Spinal cord (tissue), 10 donors: ENCODE data around the gene S100A10. TPM values are rescaled to one million over a fixed set of nuclear protein-coding genes. Genes with fewer than 3 reads are reported as not detected.

Experiments used
- DNase-seq, 6 donors: peaks; one replicate each; pipeline versions ENCODE4 v3.0.0 to v3.0.0-alpha.2; 2013 to 2015; ENCODE audit warnings: low spot score in 6 of 6, low read depth in 4 of 6
- H3K27ac ChIP-seq: one replicate; pipeline ENCODE4 v1.5.1; 2013; ENCODE audit warnings: low read depth, low read length, control low read depth
- H3K27me3 ChIP-seq: one replicate; pipeline ENCODE4 v1.6.1; 2013; ENCODE audit warnings: low read length; ENCODE audit not compliant: control insufficient read depth, insufficient read depth
- H3K36me3 ChIP-seq: one replicate; pipeline ENCODE4 v1.6.1; 2013; ENCODE audit warnings: low read length; ENCODE audit not compliant: control insufficient read depth, insufficient read depth
- H3K4me1 ChIP-seq: one replicate; pipeline ENCODE4 v1.6.1; 2013; ENCODE audit warnings: low read length; ENCODE audit not compliant: control insufficient read depth, insufficient read depth
- H3K4me3 ChIP-seq: one replicate; pipeline ENCODE4 v1.5.1; 2013; ENCODE audit warnings: low read depth, low read length, control low read depth
- H3K9me3 ChIP-seq: one replicate; pipeline ENCODE4 v1.6.1; 2013; ENCODE audit warnings: low read length; ENCODE audit not compliant: control insufficient read depth, insufficient read depth
- WGBS: methylation state at CpG from one replicate; pipeline ENCODE4 v1.1.5; 2013; ENCODE audit warnings: missing lambda C conversion rate; ENCODE audit not compliant: insufficient coverage; 5-methylcytosine and 5-hydroxymethylcytosine counted together
- polyA plus RNA-seq, 2 donors: library from polyadenylated mRNA; unstranded; fragments of 120-200 nt; gene quantifications; one replicate each; pipeline ENCODE4 v1.2.1, GENCODE V29; 2013; ENCODE audit not compliant: insufficient read length in 2 of 2
- total RNA-seq, 2 donors: library from RNA; depleted of rRNA in 1 of 2; stranded (reverse); fragments of 120-200 nt in 1 of 2; fragments of >200 nt in 1 of 2; gene quantifications; one replicate each; pipeline versions ENCODE4 v1.2.3 to v1.2.4, GENCODE V29; 2013 to 2014
- donor health status: healthy.

Gene S100A10
- total and polyA plus RNA-seq, 4 donors = 110 to 262 (median 171) TPM

DNA sequence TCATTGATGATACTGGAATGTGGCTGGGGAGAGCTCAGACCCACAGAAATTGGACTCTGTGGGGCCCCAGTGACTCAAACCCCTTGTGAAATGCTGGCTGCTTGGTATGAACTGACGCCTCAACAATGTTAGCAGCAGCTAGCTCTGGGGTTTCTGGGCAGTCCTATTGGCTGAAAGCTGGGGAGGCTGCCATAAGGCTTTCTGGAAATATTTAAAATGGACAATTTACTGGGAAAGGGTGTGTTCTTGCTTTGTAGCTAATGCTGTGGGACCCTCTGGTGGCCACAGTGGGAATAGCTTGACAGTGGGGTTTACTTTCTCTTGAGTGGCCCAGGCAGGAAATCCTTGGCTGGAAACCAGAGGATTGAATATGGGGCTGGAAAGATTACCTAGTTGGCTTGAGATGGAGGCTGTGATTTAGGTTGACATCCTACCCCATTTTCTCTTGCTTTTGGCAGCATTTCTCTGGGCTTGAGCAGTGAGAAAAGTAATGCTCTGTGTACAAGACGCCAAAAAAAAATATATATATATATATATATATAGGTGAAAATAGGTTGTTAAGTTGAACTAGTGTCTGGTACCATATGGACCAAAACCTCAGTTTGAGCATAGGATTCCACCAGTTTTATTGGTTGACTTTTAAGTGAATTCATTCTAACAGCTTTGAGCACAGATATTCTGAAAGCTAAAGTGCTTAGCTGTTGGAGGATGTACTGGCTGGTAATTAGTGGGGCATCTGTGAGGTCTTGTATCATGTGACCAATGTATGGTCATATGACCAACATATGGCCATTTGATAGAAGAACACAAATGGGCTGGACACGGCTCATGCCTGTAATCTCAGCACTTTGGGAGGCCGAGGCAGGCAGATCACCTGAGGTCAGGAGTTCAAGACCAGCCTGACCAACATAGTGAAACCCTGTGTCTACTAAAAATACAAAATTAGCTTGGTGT, 8.2 kb upstream of the S100A10 start:
- Histone ChIP-seq H3K4me1 (peaks cover 3% of the 10 kb centered on the region), H3K9me3 (no peaks in the 10 kb centered on the region), H3K4me3 (no peak overlapping the region), H3K36me3 (no peaks in the 10 kb centered on the region), H3K27me3 (peaks cover 7% of the 10 kb centered on the region), H3K27ac (peak overlapping the region; percentile 47)
- DNase-seq = peak in 5 of 6 donors; percentile 73 to 95 (median 77)
- WGBS = 0% methylated on average over 1 of the region's 4 CpGs

DNA sequence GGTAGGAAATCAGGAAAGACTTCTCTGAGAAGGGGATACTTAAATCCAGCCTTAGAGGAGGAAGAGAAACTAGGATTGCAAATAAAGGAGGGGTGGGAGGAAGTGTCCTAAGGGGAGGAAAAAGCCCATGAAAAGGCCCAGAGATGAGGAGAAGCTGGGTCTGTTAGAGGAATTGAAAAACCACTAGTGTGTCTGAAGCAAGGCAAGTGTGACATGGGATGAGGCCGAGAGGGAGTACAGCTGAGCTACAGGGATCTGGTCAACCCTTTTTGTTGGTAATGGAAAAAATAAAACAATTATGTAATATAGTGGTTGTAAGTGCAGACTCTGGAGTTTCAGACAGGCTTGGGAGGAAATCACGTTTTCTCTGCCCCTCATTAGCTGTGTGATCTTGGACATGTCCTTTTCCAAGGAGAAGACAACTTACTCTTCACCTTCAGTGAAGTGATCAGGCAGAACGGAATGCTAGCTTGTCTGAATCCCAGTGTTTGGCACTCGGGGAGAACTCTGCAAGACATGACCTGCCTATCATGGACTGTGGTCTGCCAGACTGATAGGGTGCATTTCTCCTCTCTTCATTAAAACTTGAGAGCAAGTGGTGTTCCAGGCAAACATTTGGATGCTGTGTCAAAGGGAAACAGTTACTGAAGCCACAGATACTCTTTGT, 7.4 kb upstream of the S100A10 start:
- H3K4me1 ChIP-seq = peaks cover 3% of the 10 kb centered on the region
- H3K27me3 ChIP-seq = peaks cover 7% of the 10 kb centered on the region
- no peaks in the 10 kb centered on the region for H3K9me3 ChIP-seq
- no peak for DNase-seq
- no peaks in the 10 kb centered on the region for H3K36me3 ChIP-seq
- H3K4me3 ChIP-seq = no peak overlapping the region
- 72% methylated on average over 3 of the region's 4 CpGs for WGBS
- peak overlapping the region; percentile 47 for H3K27ac ChIP-seq

DNA sequence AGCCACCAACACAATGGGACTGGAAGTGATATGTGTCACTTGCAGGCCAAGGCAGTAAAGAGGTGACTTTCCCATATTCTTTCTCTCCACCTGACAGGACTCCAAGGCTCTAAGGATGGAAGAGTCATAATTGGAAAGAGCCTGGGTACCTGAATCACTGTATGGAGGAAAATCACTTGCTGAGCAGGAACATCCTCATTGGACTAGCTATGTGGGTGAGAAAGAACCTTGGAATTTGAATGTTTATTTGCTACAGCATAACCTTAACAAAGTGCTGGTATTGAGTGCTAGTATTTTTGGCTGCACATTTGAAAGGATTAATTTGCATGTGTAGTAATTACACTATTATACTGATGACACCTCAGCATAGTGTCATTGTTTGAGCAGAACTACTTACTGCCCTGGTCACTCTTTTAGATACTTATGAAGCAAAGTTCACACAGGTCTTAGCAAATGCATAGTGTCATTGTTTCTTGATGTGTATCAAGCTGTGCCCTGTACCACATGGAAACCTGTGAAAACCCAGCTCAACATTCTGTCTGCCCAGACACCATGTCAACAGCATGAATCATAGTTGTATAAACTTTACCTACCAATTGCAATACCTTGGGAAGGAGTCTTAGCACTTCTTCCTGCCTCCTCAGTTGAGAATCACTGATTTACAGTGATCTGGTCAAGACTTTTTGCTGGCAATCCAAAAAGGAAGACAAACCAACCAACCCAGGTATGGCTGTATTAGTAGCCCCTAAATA, 5.1 kb upstream of the S100A10 start:
- DNase-seq = no peak
- H3K27ac ChIP-seq = no peak overlapping the region
- H3K9me3 ChIP-seq = no peaks in the 10 kb centered on the region
- no peak overlapping the region for H3K4me3 ChIP-seq
- H3K4me1 ChIP-seq = peaks cover 10% of the 10 kb centered on the region
- peaks cover 10% of the 10 kb centered on the region for H3K27me3 ChIP-seq
- H3K36me3 ChIP-seq = no peaks in the 10 kb centered on the region

DNA sequence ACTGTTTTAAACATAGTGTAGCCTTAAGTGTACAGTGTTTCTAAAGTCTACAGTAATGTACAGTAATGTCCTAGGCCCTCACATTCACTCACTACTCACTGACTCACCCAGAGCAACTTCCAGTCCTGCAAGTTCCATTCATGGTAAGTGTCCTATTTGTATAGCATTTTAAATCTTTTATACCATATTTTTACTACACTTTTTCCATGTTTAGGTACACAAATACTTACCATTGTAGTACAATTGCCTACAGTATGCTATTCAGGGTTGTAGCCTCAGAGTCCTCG, 3.6 kb upstream of the S100A10 start:
- no CpG with 5 or more reads among the region's 1 CpG for WGBS
- peaks cover 22% of the 10 kb centered on the region for H3K4me1 ChIP-seq
- no peak for DNase-seq
- peaks cover 2% of the 10 kb centered on the region for H3K36me3 ChIP-seq
- no peak overlapping the region for H3K27ac ChIP-seq
- H3K9me3 ChIP-seq = no peaks in the 10 kb centered on the region
- H3K4me3 ChIP-seq = no peak overlapping the region
- peaks cover 19% of the 10 kb centered on the region for H3K27me3 ChIP-seq

DNA sequence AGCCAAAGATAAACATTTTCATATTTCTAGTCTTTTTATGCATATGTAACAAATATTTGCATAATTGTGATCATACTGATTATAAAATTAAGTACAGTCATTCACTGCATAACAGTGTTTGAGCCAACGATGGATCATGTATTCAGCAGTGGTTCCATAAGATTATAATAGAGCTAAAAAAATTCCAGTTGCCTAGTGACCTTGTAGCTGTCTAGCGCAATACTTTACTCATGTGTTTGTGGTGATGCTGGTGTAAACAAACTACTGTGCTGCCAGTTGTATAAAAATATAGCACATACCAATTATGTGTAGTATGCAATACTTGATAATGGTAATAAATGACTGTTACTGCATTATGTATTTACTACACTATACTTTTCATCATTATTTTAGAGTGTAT, 2.1 kb upstream of the S100A10 start:
- H3K4me3 ChIP-seq = no peak overlapping the region
- no CpG with 5 or more reads among the region's 2 CpGs for WGBS
- H3K9me3 ChIP-seq = no peaks in the 10 kb centered on the region
- H3K4me1 ChIP-seq = peaks cover 24% of the 10 kb centered on the region
- DNase-seq = no peak
- no peak overlapping the region for H3K27ac ChIP-seq
- H3K27me3 ChIP-seq = peaks cover 26% of the 10 kb centered on the region
- peaks cover 2% of the 10 kb centered on the region for H3K36me3 ChIP-seq

DNA sequence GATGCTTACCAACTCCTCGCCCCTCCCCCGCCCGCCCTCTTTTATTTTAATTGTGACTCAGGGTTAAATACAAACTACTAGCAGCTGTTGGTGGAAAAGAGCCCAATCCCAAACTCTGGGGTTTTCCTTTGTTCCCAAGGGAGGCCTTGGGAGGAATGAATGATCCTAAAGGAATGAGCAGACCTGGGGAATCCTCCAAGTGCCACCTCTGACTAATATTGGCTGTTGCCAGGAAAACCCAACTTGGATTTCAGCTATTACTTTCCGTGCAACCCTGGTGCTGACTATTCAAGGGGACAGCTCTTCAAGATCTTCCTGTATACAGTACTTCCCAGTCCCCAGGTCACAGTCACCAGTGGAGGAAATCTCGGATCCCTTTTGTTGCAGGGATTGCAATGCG, 1.3 kb upstream of the S100A10 start:
- no peak overlapping the region for H3K4me3 ChIP-seq
- WGBS = 38% methylated on average over 1 of the region's 6 CpGs
- H3K4me1 ChIP-seq = peaks cover 25% of the 10 kb centered on the region
- DNase-seq = peak in 1 of 6 donors; percentile 29
- H3K9me3 ChIP-seq = no peaks in the 10 kb centered on the region
- peaks cover 26% of the 10 kb centered on the region for H3K27me3 ChIP-seq
- peak overlapping the region; percentile 1 for H3K27ac ChIP-seq
- peaks cover 2% of the 10 kb centered on the region for H3K36me3 ChIP-seq

DNA sequence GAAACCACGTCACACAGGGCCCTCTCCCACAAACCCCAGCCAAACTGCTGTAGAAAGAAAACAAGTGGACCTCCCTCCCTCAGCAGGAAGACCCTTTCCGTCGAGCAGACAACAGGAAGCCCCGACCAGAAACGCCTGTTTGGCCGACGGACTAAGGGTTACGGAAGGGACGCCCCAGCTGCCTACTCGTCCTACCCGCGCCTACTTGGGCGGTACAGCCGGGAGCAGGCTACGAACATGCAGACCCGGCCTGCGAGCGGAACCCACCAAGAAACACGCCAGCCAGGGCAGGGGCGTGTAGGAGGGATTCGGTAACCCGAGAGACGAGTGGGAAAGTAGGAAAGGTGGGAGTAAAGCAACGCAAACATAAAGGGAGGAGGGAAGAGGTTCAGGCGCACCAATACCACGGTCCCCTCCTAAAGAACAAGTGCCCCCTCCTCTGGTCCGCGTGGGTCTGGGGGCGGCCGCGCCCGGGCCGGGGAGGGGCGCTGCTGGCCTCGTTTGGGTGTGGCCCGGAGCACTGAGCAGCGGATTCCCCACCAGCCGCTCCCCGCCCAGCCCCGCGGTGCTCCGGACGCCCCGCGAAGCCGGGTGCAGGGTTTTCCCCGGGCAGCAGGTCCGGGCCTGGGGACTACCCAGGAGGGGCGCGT, 450 bp downstream of the S100A10 start:
- WGBS = 1% methylated on average over 47 of the region's 50 CpGs
- peak in 2 of 6 donors; percentile 20 to 30 for DNase-seq
- H3K27me3 ChIP-seq = peaks cover 26% of the 10 kb centered on the region

DNA sequence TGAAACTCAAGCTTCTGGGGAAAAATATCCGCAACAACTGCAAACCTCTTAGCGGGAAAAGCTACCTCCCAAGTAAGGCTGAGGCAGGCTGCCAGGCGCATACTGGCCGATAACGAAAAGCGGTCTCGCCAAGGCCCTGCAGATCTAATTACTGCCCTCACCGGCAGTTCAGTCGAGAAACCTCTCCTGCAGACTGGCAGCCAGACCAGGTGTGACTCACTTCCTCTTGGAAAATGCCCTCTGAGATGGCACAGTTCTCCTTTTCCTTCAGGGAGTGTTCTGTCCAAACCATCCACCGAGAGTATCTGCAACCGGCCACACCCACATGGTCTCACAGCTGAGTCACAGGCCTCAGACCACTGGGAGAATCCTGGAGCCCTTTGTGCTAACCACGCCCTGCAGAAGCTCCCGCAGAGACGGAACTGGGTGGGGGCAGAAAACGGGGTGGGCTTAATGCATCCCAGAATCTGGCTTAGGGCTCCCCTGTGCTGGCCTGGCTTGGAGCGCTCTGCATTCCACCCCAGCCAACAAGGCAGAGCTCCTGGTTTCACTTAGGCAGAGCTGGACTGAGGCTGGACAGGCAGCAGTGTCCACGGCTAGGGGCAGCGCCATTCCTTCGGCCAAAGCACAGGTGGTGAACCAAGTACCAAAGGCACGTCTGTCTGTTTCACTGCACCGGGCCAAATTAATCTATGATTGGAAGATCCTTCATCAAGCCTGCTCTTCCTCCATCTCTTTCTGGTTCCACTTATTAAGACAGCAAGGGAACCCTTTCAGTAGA, 1.2 kb downstream of the S100A10 start:
- Histone ChIP-seq H3K4me3 (peak overlapping the region; percentile 70), H3K27ac (peak overlapping the region; percentile 93)

More for the DNA sequence above, 450 bp downstream of the S100A10 start:
- Histone ChIP-seq H3K27ac (peak overlapping the region; percentile 93), H3K9me3 (no peaks in the 10 kb centered on the region), H3K36me3 (peaks cover 2% of the 10 kb centered on the region), H3K4me1 (peaks cover 32% of the 10 kb centered on the region), H3K4me3 (peak overlapping the region; percentile 70)

More for the DNA sequence above, 1.2 kb downstream of the S100A10 start:
- Histone ChIP-seq H3K9me3 (no peaks in the 10 kb centered on the region), H3K27me3 (peaks cover 26% of the 10 kb centered on the region), H3K36me3 (peaks cover 2% of the 10 kb centered on the region), H3K4me1 (peaks cover 32% of the 10 kb centered on the region)
- peak in 2 of 6 donors; percentile 7 to 57 for DNase-seq
- 49% methylated on average over 19 of the region's 21 CpGs for WGBS
